ENCODE data around the gene ARHGAP21.

- TF ChIP-seq CTCF (IDR thresholded peaks at IDR 0.05) (no peak), POLR2A (IDR thresholded peaks at IDR 0.05) (no peak), POLR2AphosphoS5 (IDR thresholded peaks at IDR 0.05) (no peak), EP300 (IDR thresholded peaks at IDR 0.05) (no peak)
Measured at GRCh38 chr10:24697080-24697479, 26.6 kb downstream of the ARHGAP21 start.
